Mucosa of descending colon (tissue), 3 donors: ENCODE results near the gene MTPN. TPM values are rescaled to one million over a fixed set of nuclear protein-coding genes. Genes with fewer than 3 reads are reported as not detected.

Experiments used
- ATAC-seq: fragments of 200-7000 bp; cut with Tn5 transposase; one replicate; pipeline ENCODE4 v1.9.1; 2020; ENCODE audit warnings: mild to moderate bottlenecking, moderate library complexity
- DNase-seq, 3 donors: peaks; one replicate each; pipeline ENCODE4 v3.0.0-alpha.2; 2020
- H3K36me3 ChIP-seq: fragments of 200-600 bp; one replicate; pipeline ENCODE4 v1.8.0; 2021; ENCODE audit warnings: low read depth, mild to moderate bottlenecking
- H3K4me1 ChIP-seq: fragments of 200-600 bp; one replicate; pipeline ENCODE4 v1.8.0; 2021; ENCODE audit warnings: low read depth, mild to moderate bottlenecking
- H3K4me3 ChIP-seq: fragments of 200-600 bp; one replicate; pipeline ENCODE4 v1.8.0; 2021; ENCODE audit warnings: mild to moderate bottlenecking
- H3K9me3 ChIP-seq: fragments of 200-600 bp; one replicate; pipeline ENCODE4 v1.8.0; 2021; ENCODE audit warnings: mild to moderate bottlenecking
- CTCF ChIP-seq: fragments of 200-600 bp; IDR thresholded peaks from one replicate; pipeline ENCODE4 v1.8.0; 2022; ENCODE audit warnings: antibody characterized with exemption, mild to moderate bottlenecking
- intact Hi-C, 2 donors: fragments of 100-400 bp; cut with DNase I in 1 of 2; cut with micrococcal nuclease in 1 of 2; formaldehyde crosslinking; loops; one replicate each; pipeline versions ENCODE4 v1.11.0 to v1.11.1; 2022; cut with DNase I, micrococcal nuclease
- total RNA-seq, 3 donors: library from RNA; stranded (reverse); fragmentation: NEBNext Ultra II Directional in 2 of 3; extraction: Animal tissue kit (Norgen Biotek cat#: 25700) in 2 of 3; gene quantifications; one replicate each; pipeline versions ENCODE4 v1.2.1 to v1.2.4, GENCODE V29; 2021 to 2023
- donor health status: DM: no; HTN: no; CAD: no; lungs with moderate emphysema.
- donor health status: DM: no; HTN: no; CAD: no.
- donor health status: DM: no; HTN: yes; CAD: no.

The MTPN gene
- total RNA-seq, 3 donors from 2014 or later, result 93.1 to 97.9 (median 97.0) TPM

DNA sequence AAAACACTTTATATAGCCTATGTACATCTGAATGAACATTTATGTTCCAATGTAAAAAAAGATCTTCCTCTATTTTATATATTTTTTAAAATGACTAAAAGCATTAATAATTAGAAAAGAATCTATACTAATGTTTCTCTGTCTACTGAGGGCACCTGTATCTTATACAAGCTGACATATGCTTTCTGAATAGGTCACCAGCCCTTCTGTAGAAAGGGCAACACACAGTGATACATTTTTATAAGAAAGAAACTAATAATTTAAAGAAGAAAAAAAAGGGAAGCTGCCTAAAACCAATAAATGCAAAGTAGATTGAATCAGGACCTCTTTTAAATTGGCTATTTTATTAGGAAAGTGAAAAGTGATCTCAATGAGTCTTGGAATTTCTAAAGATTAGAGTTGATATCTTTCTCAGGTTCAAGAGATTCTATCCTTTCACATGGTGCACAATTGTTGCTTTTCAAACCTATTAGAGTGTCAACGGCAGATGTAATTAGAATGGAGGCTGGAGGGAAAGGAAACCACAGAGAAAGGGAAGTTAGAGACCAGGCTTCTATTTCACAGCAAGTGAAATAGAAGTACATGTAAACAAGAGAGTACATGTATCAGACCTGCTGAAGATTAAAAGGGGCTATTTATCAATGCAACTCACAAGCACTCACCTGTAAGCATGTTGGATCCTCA, 6.3 kb downstream of the MTPN start:
- TF ChIP-seq CTCF, result no peak
- H3K36me3 ChIP-seq, result no peaks in the 10 kb centered on the region
- ATAC-seq (peak; percentile 43), DNase-seq (no peak)
- peaks cover 6% of the 10 kb centered on the region for H3K4me1 ChIP-seq
- intact Hi-C loops, result no loop called here
- no peak overlapping the region for H3K4me3 ChIP-seq
- no peaks in the 10 kb centered on the region for H3K9me3 ChIP-seq

DNA sequence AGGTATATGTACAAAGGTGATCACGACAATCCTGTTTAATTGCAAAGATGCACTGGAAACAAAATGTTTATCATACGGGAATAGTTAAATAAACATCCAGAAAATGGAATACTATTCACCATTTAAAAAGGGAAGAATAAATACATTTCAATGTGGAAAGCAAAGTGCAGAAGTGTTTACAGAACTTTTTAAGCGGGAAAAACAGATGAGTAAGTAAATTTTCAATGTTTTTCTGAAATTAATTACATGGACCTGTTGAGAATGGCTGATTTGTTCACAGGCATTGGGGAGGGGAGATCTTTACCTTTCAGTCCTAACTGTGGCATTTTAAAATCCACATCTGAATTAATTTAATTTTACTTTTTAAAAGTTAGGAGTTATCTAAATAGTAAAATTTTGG, 7.1 kb downstream of the MTPN start:
- H3K4me1 ChIP-seq, result no peaks in the 10 kb centered on the region
- intact Hi-C loops, result no loop called here

DNA sequence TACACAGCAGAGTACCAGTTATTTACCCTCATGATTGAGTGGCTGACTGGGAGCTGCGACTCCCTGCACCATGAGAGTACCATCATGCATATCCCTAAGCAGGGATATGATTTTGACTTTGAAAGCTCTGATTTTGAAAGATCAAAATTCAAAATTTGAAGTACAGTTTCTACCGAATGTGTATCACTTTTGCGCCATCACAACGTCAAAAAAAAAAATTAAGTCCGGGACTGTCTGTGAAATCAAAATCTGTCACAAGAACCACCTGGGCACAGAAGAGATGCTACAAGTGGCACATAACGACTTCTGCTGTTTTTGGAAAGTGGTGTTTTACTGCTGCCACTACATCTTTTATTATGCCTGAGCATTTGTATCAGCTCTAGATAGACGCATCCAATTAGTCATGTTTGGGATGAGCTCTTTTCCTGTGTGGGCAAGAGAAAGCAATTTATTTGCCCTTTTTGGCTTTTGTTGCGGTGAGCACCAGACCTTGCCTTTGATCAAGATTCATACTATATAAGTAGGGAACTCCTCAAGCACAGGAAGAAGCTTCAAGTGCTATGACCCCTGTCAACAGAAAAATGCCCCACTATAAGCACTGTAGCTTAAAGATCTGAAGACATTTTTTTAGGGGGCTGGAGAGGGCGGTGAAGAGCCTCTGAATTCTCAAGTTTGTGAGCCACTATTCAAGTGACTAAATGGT, 10.7 kb downstream of the MTPN start:
- no peak for TF ChIP-seq CTCF
- Histone ChIP-seq H3K4me1 (no peaks in the 10 kb centered on the region), H3K4me3 (no peak overlapping the region), H3K9me3 (no peaks in the 10 kb centered on the region), H3K36me3 (no peaks in the 10 kb centered on the region)
- no peak for ATAC-seq
- DNase-seq, result no peak
- intact Hi-C loops, result no loop called here

More for the DNA sequence above, 7.1 kb downstream of the MTPN start:
- Histone ChIP-seq H3K9me3 (no peaks in the 10 kb centered on the region), H3K36me3 (no peaks in the 10 kb centered on the region), H3K4me3 (no peak overlapping the region)
- no peak for ATAC-seq
- TF ChIP-seq CTCF, result no peak
- no peak for DNase-seq

DNA sequence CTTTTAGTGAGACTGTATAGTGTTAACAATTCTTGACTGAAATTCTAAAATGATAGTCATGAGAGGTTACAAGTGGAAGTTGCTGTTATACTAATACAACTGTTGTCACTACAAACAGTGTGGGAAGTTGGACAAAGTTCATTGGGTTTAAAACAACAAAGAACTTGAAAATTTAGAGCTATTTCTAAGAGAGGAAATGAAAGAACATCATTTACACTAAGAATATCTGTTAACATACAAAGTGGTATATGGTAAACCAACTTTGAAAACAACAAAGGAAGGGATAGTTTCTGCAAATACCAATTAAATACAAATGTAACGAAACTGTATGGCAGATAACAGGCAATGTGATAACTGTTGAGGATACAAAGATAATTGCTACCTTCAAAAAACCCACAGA, 11.6 kb downstream of the MTPN start:
- Histone ChIP-seq H3K36me3 (no peaks in the 10 kb centered on the region), H3K4me3 (no peak overlapping the region), H3K9me3 (no peaks in the 10 kb centered on the region), H3K4me1 (no peaks in the 10 kb centered on the region)
- DNase-seq (no peak), ATAC-seq (no peak)
- TF ChIP-seq CTCF, result no peak
- intact Hi-C loops, result no loop called here

GRCh38 chr7:135964791-135965190, 12.4 kb downstream of the MTPN start:
- Histone ChIP-seq H3K9me3 (no peaks in the 10 kb centered on the region), H3K4me3 (no peak overlapping the region), H3K36me3 (no peaks in the 10 kb centered on the region), H3K4me1 (no peaks in the 10 kb centered on the region)
- intact Hi-C loops, result no loop called here
- ATAC-seq, result no peak
- TF ChIP-seq CTCF, result no peak
- no peak for DNase-seq
